HG02852 (cell line): ENCODE measurements around the gene KCNIP4.

Source experiments
- ATAC-seq: cut with Tn5 transposase; IDR thresholded peaks from one replicate; pipeline ENCODE4 v1.9.1; 2021; ENCODE audit warnings: mild to moderate bottlenecking, moderate library complexity; ENCODE audit not compliant: unreplicated experiment

KCNIP4 gene

DNA sequence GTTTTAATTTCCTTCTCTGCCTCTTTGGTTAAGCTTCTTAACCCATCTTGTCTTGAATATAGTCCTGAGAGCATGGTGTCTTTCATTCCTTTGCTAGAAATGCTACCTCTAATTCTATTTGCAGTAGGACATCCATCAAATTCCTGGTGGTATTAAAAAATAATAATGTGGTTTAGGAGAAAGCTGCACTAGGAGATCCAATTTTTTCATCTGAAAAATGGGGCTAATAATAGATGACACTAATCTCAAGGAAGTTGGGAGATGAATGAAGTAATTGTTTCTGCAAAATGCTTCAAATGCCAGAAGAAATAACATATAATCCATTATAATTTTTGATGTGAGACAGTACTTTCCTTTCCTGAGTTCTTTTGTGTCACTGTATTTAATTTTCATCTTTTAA is 1053.4 kb downstream of the KCNIP4 start:
- ATAC-seq = no peak

GRCh38 chr4:20890761-20891160 is 1057.8 kb downstream of the KCNIP4 start:
- no peak for ATAC-seq

DNA sequence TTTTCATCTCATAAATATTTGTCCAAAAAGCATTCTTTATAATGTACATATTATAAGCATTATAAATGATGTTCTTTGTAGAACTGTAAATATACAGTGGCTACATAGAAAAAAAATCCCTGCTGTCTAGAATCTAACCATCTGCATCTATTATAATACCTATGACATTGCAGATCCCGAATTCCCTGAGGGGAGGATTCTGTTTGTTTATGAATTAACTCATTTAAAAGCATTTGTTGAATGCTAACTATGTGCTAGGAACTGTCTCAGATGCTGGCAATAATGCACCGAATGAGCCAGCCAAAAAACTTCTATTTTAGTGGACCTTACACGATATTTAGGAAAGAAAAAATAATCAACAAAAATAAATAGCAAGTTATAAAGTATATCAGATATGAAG is 1058.7 kb downstream of the KCNIP4 start:
- ATAC-seq = no peak

- no peak for ATAC-seq
Observed at GRCh38 chr4:20883677-20884076, 1064.9 kb downstream of the KCNIP4 start.

DNA sequence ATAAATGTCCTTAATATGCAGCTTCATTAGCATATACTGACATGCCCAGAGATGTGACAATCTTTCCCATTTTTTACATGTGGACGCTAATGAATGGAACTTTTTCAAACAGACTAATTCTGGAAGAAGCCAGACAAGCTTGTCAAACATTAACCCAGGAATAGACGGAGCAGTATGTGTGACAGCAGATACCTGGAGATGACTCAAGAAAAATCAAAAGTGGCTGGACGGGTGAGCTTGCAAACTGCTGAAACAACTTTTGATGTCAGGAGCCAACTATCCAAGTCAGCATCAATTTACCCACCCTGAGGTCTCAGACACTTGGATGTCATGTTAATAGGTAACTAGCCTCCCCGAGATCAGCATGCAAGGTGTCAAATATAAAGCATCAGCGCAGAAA is 1065.3 kb downstream of the KCNIP4 start:
- ATAC-seq = no peak

DNA sequence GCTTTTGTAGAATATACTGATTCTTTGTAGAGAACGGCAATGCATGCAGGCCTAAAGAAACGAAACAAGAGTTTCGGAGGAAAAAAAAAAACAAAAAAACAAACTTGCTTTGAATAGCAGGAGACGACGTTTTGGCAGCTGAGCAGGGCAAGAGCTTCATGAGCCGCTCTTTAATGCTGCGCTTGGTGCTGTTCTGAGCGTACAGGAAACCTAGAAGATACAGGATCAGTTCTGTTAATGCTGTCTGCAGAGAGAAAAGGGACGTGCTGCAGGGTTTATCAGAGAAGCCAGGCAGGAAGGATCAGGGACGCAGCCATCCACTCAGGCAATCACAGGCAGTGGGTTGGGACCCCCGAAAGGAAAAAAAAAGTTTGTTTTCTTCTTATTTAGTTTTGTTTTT is 1066.1 kb downstream of the KCNIP4 start:
- no peak for ATAC-seq

- ATAC-seq = no peak
Observed at GRCh38 chr4:20881658-20882057, 1066.9 kb downstream of the KCNIP4 start.

- ATAC-seq = no peak
Observed at GRCh38 chr4:20878806-20879205, 1069.8 kb downstream of the KCNIP4 start.

GRCh38 chr4:20870436-20870835 is 1078.1 kb downstream of the KCNIP4 start:
- no peak for ATAC-seq

GRCh38 chr4:20868108-20868507 is 1080.5 kb downstream of the KCNIP4 start:
- ATAC-seq = no peak

DNA sequence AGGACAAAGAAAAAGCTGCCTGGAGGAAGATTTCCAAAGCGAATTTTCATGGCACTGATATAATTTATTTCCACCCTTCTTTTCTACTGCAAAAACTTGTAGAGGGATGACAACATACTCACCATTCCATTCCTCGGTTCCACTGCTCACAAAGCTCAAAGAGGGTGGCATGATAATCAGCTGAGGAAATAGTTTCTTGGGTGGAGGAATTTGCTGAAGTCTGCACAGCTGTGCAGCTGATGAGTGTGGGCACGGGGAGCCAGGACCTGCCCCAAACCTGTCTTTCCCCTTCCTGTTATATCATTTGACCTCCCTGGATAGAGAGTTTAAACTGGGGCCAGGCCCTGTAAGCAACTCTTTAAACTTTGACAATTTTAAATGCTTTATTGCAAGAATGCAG is 1087.7 kb downstream of the KCNIP4 start:
- ATAC-seq = no peak

- no peak for ATAC-seq
Observed at GRCh38 chr4:20859097-20859781, 1089.3 kb downstream of the KCNIP4 start.

DNA sequence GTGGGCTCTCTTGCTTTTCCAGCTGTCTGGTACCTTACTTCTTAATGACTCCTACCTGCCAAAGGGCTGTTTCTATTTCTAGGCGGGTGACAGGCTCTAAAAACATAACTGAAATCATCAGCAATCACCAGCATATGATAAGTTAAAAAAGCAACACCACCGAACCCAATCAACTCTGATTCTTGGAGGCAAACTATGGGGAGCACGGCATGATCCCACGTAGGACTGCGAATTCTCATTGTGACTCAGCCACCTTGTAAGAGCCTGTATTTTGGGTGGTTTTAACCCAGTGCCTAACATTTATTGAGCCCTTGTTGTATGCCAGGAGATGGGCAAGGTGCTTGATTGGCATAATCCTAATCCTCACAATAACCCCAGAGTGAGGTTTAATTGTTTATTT is 1091.5 kb downstream of the KCNIP4 start:
- ATAC-seq = no peak

- no peak for ATAC-seq
Observed at GRCh38 chr4:20847124-20847747, 1101.3 kb downstream of the KCNIP4 start.

- ATAC-seq = no peak
Observed at GRCh38 chr4:20844311-20844710, 1104.3 kb downstream of the KCNIP4 start.

DNA sequence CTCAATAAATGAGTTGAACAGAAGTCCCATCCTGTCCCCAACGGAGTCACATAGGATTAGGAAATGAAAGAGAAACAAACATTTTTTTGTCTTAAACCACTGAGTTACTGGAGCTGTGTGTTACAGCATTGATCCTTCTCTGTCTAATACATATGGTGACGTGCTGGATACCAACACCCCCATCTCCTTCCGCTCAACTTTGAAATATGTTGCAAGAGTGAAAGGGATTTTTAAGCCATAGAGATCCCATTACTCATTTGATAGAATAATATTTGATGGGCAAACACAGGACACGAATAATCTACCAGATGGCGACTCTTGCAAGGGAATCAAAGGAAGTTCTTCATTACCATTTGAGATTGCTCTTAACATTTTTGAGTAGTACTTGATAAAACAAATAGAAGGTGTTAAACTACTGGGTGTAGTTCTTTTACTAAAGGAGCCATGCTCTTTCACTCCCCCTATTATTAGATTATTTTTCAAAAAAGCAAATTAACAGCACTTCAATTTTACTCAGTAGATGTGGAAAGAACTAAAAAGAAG is 1107.9 kb downstream of the KCNIP4 start:
- ATAC-seq = no peak

DNA sequence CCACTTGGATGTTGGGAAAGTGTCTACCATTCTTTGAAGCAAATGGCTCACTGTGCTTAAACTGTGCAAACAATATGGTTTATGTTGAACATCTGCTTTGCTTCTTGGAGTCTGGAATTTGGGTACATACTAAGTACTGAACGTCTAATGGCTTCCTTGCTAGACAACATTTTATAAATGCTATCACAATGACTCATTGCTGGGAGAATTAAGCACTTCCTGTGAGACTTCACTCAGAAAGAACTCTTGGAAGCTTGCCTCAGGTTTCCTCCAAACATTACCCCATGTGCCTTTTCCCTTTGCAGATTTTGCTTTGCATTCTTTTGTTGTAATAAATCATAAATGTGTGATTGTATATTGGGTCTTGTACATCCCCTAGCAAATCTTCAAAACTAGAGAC is 1108.6 kb downstream of the KCNIP4 start:
- no peak for ATAC-seq

DNA sequence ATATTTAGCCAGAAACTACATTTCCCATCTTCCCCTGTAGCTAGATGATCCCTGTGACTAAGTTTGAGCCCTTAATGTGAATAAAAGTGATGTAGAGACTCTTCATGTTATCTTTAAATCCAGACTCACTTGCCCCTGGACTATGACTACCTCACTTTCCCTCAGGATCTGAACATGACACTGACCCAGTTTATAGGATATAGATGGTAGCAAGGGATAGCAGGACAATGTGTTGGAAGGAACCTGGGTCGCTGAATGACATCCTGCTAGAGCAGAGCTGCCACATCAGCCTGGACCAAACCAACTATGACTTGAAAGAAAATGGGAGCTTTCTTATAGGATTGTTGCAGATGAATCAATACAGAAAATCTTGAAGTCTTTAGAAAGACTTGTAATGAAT is 1110.1 kb downstream of the KCNIP4 start:
- ATAC-seq = no peak

GRCh38 chr4:20832826-20833225 is 1115.7 kb downstream of the KCNIP4 start:
- no peak for ATAC-seq

- no peak for ATAC-seq
Observed at GRCh38 chr4:20831746-20832145, 1116.8 kb downstream of the KCNIP4 start.

DNA sequence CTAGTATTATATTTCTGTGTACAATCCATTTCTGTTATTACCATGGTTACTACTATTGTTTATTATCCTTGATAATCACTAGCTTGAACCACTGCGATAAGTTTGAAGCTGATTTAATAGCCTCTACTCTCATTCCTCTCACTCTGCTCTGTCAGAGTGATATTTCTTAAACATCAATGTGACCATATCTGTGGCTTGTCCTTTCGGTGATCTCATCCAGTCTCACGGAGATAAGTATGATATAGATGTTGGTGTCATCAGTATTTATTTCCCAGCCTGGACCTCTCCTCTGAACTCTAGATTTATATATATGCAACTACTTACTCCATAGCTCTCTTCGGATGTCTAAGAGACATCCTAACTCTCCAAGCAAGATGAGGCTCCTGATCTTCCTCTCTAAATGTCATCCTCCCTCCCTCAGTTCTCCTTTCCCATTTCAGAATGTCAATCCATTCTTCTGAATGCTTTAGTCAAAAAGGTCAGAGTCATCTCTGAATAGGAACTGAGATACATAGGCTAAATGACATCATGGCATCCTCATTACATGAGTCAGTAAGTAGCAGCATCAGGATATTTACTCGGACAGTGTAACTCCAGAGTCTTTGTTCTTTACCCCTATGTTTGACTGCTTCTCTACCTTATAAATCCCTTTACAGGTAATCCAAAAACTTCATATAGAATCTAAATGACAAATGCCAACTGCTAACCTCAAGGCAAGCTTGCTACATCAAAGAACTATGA is 1118.8 kb downstream of the KCNIP4 start:
- ATAC-seq = no peak

- no peak for ATAC-seq
Observed at GRCh38 chr4:20825505-20825904, 1123.1 kb downstream of the KCNIP4 start.
